ENCODE results near the gene CHRFAM7A.
"Not testable (repeated sequence)": the region's sequence is repeated elsewhere in the genome, so short reads cannot be mapped to it uniquely, and the experiment has no call there.

DNA sequence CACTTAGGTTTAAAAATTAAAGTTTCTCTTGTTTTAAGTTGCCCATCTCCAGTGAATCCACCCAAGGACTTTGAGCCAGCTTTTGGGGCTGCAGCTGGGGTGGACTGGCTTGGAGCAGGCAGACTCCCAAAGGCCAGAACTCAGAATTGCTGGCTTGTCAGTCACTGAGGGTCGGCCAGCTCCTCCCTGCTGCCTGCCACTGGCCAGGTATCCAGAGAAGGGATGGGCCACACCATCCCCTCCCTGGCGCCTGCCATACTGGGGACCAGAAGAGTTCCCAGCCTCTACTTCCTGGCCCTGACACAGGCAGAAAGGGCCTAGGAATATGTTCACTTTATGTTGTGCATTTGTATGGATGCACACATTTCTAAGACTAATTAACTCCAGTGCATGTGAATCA lies 32.4 kb downstream of the CHRFAM7A start:
- not testable (repeated sequence) for TF ChIP-seq EZH2 (IDR thresholded peaks at IDR 0.05; ENCODE audit: low read length)
- TF ChIP-seq, protein P1, sequence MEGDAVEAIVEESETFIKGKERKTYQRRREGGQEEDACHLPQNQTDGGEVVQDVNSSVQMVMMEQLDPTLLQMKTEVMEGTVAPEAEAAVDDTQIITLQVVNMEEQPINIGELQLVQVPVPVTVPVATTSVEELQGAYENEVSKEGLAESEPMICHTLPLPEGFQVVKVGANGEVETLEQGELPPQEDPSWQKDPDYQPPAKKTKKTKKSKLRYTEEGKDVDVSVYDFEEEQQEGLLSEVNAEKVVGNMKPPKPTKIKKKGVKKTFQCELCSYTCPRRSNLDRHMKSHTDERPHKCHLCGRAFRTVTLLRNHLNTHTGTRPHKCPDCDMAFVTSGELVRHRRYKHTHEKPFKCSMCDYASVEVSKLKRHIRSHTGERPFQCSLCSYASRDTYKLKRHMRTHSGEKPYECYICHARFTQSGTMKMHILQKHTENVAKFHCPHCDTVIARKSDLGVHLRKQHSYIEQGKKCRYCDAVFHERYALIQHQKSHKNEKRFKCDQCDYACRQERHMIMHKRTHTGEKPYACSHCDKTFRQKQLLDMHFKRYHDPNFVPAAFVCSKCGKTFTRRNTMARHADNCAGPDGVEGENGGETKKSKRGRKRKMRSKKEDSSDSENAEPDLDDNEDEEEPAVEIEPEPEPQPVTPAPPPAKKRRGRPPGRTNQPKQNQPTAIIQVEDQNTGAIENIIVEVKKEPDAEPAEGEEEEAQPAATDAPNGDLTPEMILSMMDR (optimal IDR thresholded peaks at IDR 0.05 in 1 of 3, IDR thresholded peaks at IDR 0.05 in 1 of 3, conservative IDR thresholded peaks at IDR 0.05 in 1 of 3; ENCODE audit: extremely low read depth in 1 of 3, insufficient read depth in 2 of 3, low read length in 3 of 3) = not testable (repeated sequence)
